Esophagus muscularis mucosa (tissue), 3 donors: ENCODE results near the gene DVL1.

Source experiments
- CTCF ChIP-seq, 3 experiments: fragments of 200-600 bp in 2 of 3; fragments of 450-650 bp in 1 of 3; sonication (generic) in 2 of 3; IDR thresholded peaks; one replicate each; pipeline ENCODE4 v1.5.1; 2017 to 2019; ENCODE audit warnings: antibody characterized with exemption in 3 of 3, mild to moderate bottlenecking in 2 of 3, moderate library complexity in 1 of 3
- EP300 ChIP-seq: sonication (generic); formaldehyde crosslinking; IDR thresholded peaks from one replicate; pipeline ENCODE4 v1.6.1; 2017; ENCODE audit warnings: antibody characterized with exemption

DNA sequence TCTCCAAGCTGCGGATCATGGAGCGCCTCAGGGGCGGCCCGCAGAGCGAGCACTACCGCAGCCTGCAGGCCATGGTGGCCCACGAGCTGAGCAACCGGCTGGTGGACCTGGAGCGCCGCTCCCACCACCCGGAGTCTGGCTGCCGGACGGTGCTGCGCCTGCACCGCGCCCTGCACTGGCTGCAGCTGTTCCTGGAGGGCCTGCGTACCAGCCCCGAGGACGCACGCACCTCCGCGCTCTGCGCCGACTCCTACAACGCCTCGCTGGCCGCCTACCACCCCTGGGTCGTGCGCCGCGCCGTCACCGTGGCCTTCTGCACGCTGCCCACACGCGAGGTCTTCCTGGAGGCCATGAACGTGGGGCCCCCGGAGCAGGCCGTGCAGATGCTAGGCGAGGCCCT, 21.9 kb downstream of the DVL1 start:
- no peak for TF ChIP-seq CTCF (IDR thresholded peaks at IDR 0.05)
- no peak for TF ChIP-seq EP300
